GM21360 (cell line): ENCODE results near the gene GRID1.
"Not testable (repeated sequence)": the region's sequence is repeated elsewhere in the genome, so short reads cannot be mapped to it uniquely, and the experiment has no call there.

Source experiments
- ATAC-seq: cut with Tn5 transposase; IDR thresholded peaks from one replicate; pipeline ENCODE4 v1.9.1; 2021; ENCODE audit warnings: mild to moderate bottlenecking, moderate library complexity; ENCODE audit not compliant: unreplicated experiment

The GRID1 gene

DNA sequence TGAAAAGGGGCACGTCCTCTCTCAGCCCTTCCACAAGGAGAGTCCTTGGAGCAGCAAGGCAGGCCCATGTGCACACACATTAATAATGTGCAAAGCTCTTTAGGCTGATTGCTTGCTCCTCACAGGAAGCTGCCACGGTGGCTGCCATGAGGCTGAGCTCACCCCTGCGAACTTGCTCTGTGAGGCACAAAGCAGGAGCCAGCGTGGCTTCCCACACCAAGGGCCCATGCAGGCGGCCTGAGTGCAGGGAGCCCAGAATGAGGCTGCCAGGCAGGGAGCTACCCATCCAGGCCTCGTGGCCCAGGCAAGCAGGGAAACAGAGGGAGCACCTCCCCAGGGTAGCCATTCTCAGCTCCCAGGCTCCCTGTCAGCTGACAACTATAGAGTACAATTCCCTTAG is 242.9 kb downstream of the GRID1 start:
- ATAC-seq, result no peak

DNA sequence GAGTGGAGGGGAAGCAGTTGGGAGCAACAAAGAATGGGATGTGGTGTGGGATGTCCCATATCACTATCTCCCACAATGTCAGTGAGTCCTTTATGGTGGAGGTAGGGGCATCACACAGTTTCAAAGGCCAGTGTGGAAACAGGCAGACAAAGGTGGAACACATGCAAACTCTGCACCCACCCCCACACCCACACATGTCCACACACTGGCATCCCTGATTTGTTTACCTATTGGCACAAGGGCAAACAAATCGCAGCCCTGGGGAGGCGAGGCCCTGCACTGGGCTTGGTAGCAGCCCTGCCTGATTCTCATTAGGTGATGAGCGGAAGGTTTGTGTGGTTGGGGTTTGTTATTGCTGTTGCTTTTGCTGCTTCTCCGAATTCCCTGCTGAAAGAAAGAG is 243.3 kb downstream of the GRID1 start:
- no peak for ATAC-seq

DNA sequence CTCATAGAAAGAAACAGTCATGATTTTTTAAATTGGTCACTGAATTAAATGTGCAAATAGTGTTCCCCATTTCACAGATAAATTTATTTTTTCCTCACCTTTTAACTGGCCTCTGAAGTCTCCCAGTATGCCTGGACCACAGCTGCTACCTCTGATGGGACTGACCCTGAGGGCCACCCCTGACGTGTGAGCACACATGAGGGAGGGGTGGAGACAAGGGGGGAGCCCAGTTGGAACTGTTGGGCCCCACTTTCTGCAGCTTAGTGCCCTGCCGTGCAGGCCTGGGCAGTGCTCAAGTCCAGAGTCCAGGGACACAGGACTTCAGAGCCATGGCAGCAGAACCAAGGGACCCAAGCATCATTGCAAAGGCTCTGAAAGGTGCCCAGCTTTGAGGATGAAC is 243.9 kb downstream of the GRID1 start:
- no peak for ATAC-seq

DNA sequence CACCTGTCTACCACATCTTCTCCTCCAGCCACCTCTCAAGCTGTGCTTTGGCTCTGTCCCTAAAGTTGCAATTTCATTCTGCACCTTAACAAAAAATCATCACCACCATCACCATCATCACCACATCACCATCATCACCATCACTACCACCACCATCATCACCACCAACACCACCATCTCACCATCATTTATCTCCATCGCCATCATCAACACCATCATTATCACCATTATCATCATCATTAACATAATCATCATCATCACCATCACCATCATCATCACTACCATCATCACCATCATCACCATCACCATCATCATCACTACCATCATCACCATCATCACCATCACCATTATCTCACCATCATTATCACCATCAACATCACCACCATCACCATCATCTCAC is 245.4 kb downstream of the GRID1 start:
- ATAC-seq, result no peak

DNA sequence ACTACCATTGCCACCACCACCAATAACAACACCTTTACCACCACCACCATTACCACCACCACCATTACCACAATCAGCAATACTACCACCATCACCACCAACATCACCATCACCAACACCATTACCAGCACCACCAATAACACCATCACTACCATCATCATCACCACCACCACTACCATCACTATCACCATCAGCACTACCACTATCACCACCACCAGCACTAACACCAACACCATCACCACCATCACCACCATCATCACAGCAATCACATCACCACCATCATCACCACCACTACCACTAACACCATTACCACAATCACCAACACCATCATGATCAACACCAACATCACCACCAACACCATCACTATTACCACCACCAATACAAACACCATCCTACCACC is 249.5 kb downstream of the GRID1 start:
- no peak for ATAC-seq

DNA sequence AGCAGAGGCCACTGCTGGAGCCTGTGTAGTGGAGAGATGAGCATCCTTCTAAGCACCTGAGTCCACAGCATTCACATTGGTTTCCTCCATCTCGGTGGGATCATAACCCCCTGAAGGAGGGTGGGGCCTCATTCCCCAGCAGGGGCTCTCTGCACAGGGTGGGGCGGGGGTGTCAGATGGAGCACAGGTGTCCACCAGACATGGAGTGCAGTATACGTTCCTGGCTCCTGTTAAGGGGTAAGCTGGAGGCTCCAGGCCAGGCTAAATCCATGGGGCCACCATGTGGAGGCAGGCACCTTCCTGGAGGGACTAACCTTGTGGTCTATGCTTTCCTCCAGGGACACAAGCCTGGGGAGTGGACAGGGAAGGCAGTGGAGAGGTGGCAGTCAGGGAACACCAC is 252.6 kb downstream of the GRID1 start:
- ATAC-seq, result no peak

DNA sequence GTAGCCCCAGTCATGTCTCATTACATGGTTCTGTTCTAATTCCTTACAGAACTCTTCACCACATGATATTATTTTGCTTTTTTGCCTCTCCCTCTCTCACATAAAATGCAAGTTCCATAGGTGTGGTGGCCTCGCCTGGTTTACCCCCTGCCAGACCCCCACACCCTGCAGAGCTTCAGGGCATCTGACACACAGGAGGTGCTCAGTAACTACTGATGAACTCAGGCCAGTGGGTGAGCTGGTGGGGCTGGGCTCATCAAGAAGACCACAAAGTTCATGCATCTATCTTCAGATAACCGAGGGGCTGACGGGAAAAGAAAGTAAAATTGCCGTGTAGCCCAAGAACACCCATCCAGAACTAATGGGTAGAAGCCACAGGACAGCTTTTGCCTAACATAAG is 253.1 kb downstream of the GRID1 start:
- ATAC-seq, result no peak

DNA sequence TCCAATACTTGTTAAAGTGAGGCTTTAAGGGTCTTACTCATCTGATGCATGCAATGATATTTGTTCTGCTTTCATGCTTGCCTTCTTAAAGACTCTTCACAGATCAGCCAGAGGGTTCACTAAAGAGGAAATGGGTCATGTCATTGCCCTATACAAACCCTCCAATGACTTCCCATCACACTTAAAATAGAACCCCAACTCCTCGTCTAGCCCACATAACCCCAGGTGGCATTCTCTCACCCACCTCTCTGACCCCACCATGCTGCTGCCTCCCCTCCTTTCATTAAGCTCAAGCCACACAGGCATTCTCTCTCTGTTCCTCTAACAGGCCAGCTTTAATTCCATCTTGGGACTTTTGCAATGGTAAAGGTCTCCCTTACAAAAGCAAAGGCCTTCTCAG is 253.6 kb downstream of the GRID1 start:
- no peak for ATAC-seq

DNA sequence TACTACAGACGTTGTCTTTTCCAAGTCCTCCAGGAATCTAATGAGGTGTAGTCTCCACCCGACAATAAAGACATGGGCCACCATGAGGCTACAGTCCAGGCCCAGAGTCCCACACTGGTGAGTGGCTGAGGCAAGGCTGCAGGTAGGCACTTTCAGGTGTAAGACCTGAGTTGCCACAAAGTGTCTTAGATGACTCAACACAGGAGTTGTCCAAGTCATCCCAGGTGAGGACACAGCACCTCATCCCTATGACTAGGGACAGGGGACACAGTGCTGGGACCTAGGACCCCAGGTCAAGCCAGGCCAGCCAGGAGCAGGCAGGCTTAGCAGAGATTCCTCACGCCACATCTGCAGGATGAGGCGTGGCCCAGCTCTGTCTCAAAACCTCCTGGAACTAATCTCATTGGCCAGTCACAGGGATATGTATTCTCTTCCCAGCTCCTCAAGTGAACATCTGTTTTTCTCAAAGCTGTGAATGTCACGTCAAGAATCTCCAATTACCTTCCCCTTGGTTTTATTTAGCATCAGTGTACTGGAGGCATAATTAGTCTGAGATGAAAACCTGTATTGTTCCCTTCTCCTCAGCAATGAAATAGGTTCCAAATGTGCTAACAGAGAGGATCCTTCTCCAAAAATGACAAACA is 254.6 kb downstream of the GRID1 start:
- no peak for ATAC-seq

DNA sequence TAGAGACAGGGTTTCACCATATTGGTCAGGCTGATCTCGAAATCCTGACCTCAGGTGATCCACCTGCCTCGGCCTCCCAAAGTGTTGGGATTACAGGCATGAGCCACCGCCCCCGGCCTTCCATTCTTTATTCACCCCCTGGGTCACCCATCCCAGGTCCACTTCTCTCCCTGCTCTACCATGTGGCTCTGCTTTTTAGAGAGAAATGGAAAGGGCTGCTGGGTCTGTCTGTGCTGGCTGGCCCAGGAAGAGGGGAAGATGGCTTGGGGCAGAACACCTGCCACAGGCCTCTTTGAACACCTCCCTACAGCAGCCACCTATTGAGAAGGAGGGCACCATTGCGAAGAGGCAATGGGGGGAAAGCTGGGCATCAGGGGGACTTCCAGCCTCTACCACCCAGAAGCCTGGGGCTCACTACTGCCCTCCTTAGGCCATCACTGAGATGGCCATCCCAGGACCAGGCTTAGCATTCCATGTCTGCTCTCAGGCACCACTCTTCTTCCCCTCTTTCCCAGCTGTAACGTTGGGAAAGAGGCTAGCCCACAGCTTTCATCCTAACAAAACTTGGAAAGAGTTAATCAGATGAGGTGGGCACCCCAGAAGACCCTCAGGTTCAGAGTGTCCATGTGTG is 256.3 kb downstream of the GRID1 start:
- ATAC-seq, result no peak

DNA sequence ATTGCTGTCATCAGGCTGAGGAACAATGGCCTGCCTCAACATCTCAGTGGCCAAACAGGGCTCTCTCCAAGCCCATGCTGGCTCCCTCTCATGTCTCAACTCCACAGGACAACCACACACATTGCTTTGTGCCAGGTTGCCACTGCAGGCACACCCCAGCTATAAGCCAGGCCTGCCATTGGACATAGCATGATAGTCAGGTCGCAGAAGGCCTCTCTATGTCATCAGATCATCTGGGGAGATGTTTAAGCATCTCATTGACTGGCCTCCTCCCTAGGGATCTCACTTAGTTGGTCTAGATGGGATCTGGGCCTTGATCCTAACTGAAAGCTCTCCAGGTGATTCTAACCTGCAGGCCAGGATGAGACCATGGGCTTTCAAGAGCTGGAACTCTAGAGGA is 257.2 kb downstream of the GRID1 start:
- ATAC-seq, result no peak

DNA sequence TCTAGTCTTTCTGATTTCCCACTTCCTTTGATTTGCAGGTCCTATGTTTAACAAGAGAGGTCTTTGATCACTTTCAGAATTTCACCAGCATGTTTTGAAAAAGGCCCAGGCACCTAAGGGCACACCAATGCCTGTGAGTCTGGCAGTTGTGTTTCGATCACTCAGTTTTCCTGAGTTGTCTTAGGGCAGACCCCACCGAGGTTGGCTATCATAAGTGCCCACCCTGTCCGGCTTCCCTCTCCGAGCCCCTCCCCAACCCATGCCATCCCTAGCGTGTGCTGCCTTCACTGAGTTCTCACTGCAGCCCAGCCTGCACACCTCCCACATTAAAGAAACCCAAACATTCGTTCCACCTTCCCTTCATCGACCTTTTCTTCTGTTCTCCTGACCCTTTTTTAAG is 257.9 kb downstream of the GRID1 start:
- ATAC-seq, result no peak

DNA sequence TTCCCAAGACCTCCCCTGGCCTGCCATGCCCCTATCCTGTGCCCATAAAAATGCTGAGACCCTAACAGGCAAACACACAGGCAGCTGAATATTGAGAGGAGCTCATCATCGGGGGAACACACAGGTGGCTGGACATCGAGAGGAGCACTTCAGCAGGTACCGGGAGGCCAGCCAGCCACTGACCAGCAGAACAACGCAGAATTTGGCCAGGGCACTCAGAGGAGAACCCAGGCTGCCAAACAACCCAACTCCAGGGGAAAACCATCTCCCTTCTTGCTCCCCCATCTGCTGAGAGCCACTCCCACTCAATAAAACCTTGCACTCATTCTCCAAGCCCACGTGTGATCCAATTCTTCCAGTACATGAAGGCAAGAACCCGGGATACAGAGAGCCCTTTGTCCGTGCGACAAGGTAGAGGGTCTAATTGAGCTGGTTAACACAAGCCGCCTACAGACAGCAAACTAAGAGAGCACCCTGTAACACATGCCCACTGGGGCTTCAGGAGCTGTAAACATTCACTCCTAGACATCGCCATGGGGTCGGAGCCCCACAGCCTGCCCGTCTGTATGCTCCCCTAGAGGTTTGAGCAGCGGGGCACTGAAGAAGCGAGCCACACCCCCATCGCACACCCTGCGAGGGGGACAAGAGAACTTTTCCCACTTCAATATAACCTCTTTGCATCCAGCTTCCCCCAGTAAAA is 258.8 kb downstream of the GRID1 start:
- ATAC-seq, result not testable (repeated sequence)

DNA sequence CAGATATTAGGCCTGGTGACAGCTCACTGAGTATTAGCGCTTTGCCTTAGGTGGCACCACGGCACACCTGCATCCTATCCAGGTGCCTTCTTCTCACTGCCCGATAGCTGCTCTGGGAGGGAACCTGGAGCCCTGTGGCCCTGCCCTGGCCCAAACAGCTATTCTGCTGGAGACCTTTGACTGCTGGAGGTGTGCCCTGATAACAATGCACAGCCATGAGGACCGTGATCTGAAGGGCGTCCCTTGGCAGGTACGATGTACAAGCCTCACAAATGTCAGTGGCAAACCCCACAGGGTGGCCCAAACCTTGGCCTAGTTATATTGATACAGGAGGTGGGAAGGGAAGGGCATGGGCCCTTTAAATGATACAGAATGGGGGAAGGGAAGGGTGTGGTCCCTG is 259.5 kb downstream of the GRID1 start:
- no peak for ATAC-seq

DNA sequence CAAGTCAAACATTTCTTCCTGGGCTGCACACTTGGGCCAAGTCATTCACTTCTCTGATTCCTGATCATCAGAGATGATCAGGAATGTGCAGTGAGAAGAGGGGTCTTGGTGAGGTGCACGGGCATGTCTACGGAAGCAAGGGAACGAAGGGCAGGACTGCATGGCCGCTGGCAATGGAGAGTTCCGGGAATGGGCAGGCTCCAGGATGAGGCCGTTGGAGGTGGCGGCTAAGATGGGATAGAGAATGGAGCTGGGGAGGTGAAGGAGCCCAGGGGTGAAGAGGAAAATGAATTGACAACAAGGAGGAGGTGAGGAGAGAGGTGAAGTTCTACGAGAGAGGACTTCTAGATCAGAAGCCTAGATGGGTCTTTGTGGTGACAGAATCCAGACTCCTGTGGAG is 260.0 kb downstream of the GRID1 start:
- ATAC-seq, result no peak

DNA sequence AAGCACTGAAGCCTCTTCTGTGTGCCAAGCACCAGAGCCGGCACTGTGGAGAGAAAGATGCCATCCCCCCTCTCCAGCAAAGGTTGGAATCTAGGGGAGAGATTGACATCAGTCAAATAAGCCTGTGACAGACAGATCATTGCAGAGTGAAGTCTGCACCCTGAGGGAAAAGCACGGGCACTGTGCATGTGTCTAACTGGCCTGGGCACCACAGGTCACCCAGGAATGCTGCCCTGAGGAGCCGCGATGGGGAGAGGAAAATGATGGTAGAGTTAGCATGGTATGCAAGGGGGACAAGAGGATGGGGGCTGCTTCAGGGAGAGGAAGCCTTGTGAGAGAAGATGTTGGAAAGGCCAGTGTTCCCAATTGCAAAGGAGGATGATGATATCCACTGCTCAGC is 261.0 kb downstream of the GRID1 start:
- ATAC-seq, result no peak

DNA sequence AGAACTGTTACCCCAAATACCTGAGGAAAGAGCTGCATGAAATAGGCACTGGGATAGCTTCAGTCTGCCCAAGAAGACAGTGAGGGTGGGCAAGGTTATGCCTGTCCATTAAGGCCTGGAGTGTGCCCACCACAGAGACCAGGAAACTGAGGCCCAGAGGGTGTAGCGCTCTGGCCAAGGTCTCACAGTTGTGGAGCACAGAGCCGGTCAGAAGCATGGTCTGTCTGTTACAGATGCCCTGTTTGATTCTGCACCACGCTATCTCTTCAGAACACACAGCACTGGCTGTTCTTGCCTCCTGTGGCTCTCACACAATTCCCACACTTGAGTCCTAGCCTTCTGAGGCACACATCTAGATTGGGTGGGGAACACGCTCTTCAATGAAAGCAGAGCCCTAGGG is 261.4 kb downstream of the GRID1 start:
- ATAC-seq, result no peak

DNA sequence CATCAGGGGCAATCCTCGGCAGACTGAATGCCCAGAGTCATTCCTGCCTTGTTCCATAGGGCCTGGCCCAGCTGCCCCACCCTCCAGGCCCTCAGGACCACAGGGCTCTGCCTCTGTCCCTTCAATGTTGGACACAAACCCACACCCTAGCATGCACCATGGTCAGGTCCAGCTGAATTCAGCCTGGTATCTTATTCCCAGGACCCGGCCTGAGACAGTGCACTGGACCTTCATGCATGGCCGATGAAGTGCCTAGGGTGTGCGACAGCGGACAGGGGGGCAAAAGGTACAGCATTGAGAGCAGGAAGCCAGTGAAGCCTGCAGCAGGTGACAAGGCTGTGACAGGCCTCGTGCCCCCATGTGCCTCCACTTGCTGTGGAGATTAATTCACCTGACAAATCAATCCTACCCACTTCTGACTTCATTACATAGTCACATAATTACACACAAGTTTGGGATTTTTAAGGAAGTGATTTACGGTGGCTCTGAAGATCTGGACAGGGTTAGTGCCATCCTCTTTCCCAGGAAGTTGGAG is 261.9 kb downstream of the GRID1 start:
- ATAC-seq, result no peak

DNA sequence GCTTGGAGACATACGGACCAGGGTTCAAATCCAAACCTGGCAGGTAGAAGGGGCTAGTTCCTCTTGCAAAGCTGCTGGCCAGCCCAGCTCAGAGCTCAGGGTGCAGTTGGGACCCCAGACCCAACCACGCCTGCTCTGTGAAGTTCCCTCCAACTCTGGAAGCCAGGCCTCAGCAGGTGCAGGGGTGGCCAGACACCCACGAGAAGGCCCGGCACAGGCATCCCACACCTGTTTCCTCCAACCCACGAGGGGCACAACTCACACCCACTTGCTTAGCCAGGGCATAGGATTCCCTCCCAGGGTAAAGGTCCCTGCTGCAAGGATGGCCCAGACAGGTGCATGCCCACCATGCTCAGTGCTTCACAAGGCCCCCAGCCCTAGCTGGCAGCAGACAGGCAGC is 262.4 kb downstream of the GRID1 start:
- no peak for ATAC-seq

DNA sequence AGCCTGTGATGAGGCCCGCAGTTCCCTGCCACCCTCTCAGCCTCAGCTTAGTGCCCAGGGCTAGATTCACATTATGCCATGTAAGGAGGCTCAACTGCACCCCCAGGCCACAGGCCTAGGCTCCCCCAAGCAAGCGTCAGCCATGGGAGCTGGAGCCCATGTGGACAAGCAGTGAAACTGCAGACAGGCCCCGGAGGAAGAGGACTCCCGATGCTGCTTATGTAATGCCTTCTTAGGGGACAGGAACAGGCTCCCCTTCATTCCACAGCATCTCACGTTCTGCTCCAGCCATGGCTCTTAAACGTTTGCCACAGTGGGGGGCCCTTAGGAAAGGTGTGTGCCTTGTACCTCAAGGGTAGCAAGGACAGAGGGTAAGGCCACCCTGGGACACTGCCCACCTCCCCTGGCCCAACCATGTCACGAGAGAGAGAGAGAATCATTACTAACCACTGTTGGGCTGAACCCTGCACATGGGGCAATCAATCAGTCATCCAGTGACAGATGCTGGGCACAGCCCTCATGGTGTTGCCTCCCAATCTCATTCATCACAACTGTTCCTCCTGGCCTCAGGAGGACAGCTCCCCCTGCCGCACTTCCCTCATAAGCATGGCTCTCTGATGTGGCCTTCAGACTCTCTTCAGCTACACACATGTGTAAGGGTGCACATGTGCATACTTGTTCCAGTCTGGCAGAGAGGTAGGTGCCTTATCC is 263.0 kb downstream of the GRID1 start:
- no peak for ATAC-seq

DNA sequence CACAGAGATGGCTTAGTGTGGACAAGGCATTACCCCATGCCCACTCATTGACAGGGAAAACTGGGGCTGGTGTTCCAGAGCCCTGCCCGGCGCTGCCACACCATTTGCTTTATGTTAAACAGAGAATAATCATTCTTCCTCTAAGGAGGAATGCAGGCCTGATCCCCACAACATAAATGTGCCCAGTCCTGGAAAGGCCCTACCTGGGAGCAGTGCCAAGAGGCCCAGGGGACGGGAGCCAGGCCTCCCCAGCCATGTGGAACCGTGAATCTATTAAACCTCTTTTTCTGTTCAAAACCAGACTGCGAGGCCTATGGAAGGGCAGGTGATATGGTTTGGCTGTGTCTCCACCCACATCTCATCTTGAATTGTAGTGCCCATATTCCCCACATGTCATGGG is 264.1 kb downstream of the GRID1 start:
- ATAC-seq, result no peak

DNA sequence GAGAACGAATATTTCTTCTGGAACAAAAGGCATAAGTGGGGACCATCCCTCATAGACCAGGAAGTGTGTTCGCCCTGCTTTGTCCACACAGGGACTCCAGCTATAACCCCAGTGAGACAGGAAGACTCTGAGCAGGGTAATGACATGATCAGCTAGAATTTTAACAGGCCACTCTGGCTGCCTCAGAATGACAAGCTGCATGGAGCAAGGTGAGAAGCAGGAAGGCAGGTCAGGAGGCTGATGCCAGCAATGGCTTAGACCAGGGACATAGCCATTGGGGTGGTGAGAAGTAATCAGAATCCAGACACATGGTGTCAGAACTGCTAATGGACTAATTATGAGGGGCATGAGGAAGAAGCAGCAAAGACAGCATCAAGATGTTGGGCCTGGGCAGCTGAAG is 264.6 kb downstream of the GRID1 start:
- no peak for ATAC-seq
